Panc1 (cell line): ENCODE results near the gene C1QTNF9B. TPM values are rescaled to one million over a fixed set of nuclear protein-coding genes. Genes with fewer than 3 reads are reported as not detected.

Experiments used
- ATAC-seq: fragments of 200-7000 bp; cut with Tn5 transposase; 2 replicates; pipeline ENCODE4 v1.9.1; 2020; ENCODE audit warnings: mild to moderate bottlenecking, moderate library complexity
- BruUV-seq: library from RNA; stranded (reverse); fragments of 400-500 nt; replicated peaks from 2 replicates; lab custom pipeline; 2021; lab: Mats Ljungman, UMichigan
- CTCF ChIA-PET: fragments of 300-600 bp; sonication (Branson Sonifier 250); formaldehyde crosslinking; loops from one replicate; lab custom pipeline; 2022; ENCODE audit warnings: antibody characterized with exemption; lab: Charles Lee
- POLR2A ChIA-PET: fragments of 300-600 bp; sonication (Branson Sonifier 250); formaldehyde crosslinking; loops from one replicate; lab custom pipeline; 2022; ENCODE audit warnings: antibody characterized with exemption; lab: Charles Lee
- DNase-seq: peaks from one replicate; pipeline ENCODE4 v3.0.0-alpha.2; 2010; ENCODE audit warnings: low read depth, low spot score
- H3K27ac ChIP-seq: 2 replicates; pipeline ENCODE4 v1.5.1; 2011; ENCODE audit warnings: mild to moderate bottlenecking, low read length, inconsistent platforms
- H3K27me3 ChIP-seq: fragments of 200-500 bp; sonication (Bioruptor generic); 2 replicates; pipeline ENCODE4 v1.6.0; 2014; ENCODE audit warnings: low read length, inconsistent platforms; ENCODE audit not compliant: control insufficient read depth, insufficient read depth
- H3K36me3 ChIP-seq: fragments of 200-500 bp; sonication (Bioruptor generic); 2 replicates; pipeline ENCODE4 v1.5.1; 2014; ENCODE audit warnings: inconsistent platforms, mild to moderate bottlenecking, low read length, moderate library complexity; ENCODE audit not compliant: control insufficient read depth, insufficient read depth
- H3K4me1 ChIP-seq: 2 replicates; pipeline ENCODE4 v1.5.1; 2011; ENCODE audit warnings: inconsistent platforms, mild to moderate bottlenecking, low read length, moderate library complexity; ENCODE audit not compliant: control insufficient read depth, insufficient read depth
- H3K4me3 ChIP-seq, 2 experiments: 2 replicates each; pipeline ENCODE4 v1.5.1; 2011 to 2012; ENCODE audit warnings: low read depth in 2 of 2, low read length in 2 of 2, mild to moderate bottlenecking in 2 of 2, inconsistent platforms in 1 of 2, moderate library complexity in 1 of 2
- H3K9me3 ChIP-seq: fragments of 200-500 bp; sonication (Bioruptor generic); 2 replicates; pipeline ENCODE4 v1.5.1; 2014; ENCODE audit warnings: low read depth, mild to moderate bottlenecking, inconsistent platforms, low read length, moderate library complexity; ENCODE audit not compliant: control insufficient read depth, insufficient read depth
- POLR2AphosphoS5 ChIP-seq: IDR thresholded peaks from 2 replicates; pipeline ENCODE4 v1.6.1; 2012; ENCODE audit warnings: mild to moderate bottlenecking, low read depth, low read length, moderate library complexity
- SIN3A ChIP-seq: IDR thresholded peaks from 2 replicates; pipeline ENCODE4 v1.6.1; 2012; ENCODE audit warnings: low read depth, mild to moderate bottlenecking, low read length, moderate library complexity, borderline replicate concordance; ENCODE audit not compliant: insufficient read depth
- TCF7L2 ChIP-seq: IDR thresholded peaks from 2 replicates; pipeline ENCODE4 v1.6.1; 2011; ENCODE audit warnings: mild to moderate bottlenecking, low read depth, low read length, inconsistent platforms
- in situ Hi-C: cut with HindIII; loops from 2 replicates; pipeline ENCODE4 v1.10.0; 2016; ENCODE audit warnings: low sequenced_read_pairs, low pct_unique_long_range_greater_than_20kb
- intact Hi-C: fragments of 100-400 bp; cut with micrococcal nuclease; formaldehyde crosslinking; loops from one replicate; pipeline ENCODE4 v1.10.0; 2022; ENCODE audit not compliant: unreplicated experiment
- total RNA-seq: library from RNA; stranded (reverse); gene quantifications from one replicate; pipeline ENCODE4 v1.2.1, GENCODE V29; 2021; ENCODE audit not compliant: unreplicated experiment
- TF ChIP-seq, protein P1 (sequence below), 2 experiments: IDR thresholded peaks; 2 replicates each; pipeline ENCODE4 v1.6.1; 2011 to 2012; ENCODE audit warnings: low read depth in 2 of 2, control low read depth in 1 of 2, low read length in 1 of 2, mild to moderate bottlenecking in 1 of 2, moderate library complexity in 1 of 2; ENCODE audit not compliant: insufficient read depth in 1 of 2
- TF ChIP-seq, protein P2 (sequence below): fragments of 450-650 bp; IDR thresholded peaks from 2 replicates; pipeline ENCODE4 v1.5.1; 2017; ENCODE audit warnings: mild to moderate bottlenecking

Gene C1QTNF9B
- total RNA-seq, 1 experiment from 2014 or later = not detected

DNA sequence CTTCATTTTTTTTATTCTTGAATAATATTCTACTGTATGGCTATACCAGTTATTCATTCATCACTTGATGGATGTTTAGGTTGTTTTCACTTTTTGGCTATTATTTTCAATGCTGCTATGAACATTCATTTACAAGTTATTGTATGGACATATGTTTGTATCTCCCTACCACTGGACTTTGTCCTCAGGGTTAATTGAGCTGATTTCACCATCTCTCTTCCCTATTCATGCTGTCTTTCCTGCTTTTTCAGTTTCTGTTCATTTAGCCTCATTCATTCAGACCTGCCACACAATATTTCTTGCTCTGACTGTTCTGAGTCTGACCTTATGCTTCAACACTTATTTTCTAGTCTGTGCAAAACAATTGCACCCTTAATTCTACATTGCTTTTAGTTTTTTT lies 12.3 kb upstream of the C1QTNF9B start:
- TF ChIP-seq SIN3A = no peak
- TF ChIP-seq, protein P1, sequence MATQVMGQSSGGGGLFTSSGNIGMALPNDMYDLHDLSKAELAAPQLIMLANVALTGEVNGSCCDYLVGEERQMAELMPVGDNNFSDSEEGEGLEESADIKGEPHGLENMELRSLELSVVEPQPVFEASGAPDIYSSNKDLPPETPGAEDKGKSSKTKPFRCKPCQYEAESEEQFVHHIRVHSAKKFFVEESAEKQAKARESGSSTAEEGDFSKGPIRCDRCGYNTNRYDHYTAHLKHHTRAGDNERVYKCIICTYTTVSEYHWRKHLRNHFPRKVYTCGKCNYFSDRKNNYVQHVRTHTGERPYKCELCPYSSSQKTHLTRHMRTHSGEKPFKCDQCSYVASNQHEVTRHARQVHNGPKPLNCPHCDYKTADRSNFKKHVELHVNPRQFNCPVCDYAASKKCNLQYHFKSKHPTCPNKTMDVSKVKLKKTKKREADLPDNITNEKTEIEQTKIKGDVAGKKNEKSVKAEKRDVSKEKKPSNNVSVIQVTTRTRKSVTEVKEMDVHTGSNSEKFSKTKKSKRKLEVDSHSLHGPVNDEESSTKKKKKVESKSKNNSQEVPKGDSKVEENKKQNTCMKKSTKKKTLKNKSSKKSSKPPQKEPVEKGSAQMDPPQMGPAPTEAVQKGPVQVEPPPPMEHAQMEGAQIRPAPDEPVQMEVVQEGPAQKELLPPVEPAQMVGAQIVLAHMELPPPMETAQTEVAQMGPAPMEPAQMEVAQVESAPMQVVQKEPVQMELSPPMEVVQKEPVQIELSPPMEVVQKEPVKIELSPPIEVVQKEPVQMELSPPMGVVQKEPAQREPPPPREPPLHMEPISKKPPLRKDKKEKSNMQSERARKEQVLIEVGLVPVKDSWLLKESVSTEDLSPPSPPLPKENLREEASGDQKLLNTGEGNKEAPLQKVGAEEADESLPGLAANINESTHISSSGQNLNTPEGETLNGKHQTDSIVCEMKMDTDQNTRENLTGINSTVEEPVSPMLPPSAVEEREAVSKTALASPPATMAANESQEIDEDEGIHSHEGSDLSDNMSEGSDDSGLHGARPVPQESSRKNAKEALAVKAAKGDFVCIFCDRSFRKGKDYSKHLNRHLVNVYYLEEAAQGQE (IDR thresholded peaks at IDR 0.05; ENCODE audit: insufficient read depth in 1 of 2, low read depth in 2 of 2, low read length in 1 of 2) = no peak
- no peak for TF ChIP-seq TCF7L2
- no peak for TF ChIP-seq POLR2AphosphoS5
- intact Hi-C loops (no loop called here), in situ Hi-C loops (no loop called here)
- Histone ChIP-seq H3K36me3 (no peaks in the 10 kb centered on the region), H3K4me1 (no peaks in the 10 kb centered on the region), H3K9me3 (no peaks in the 10 kb centered on the region), H3K4me3 (no peak overlapping the region), H3K27me3 (no peaks in the 10 kb centered on the region), H3K27ac (no peak overlapping the region)
- ATAC-seq (no peak), DNase-seq (no peak)
- ChIA-PET POLR2A (no interaction called here), CTCF (no interaction called here)
- no TSS peak for BruUV-seq

DNA sequence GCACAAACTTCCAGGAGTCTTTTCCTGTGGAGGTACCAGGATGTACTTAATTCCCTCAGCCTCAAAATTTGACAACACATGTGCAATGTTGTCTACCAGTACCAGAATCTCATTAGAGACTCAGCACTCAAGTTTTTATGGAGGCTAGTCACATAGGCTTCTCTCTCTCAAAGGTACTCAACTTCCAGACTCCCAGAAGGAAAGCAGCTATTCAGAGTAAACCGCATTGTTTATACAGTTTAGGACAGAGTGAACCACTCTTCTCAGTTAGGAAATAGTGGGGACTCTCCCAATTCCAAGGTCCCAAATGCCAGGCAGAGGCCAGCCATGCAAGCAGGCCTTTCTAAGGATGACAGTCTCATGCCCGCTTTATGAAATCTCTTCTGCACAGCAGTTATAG lies 8.5 kb upstream of the C1QTNF9B start:
- ChIA-PET POLR2A (no interaction called here), CTCF (no interaction called here)
- BruUV-seq = no TSS peak
- Histone ChIP-seq H3K27ac (no peak overlapping the region), H3K36me3 (no peaks in the 10 kb centered on the region), H3K27me3 (peaks cover 5% of the 10 kb centered on the region), H3K4me3 (no peak overlapping the region), H3K4me1 (no peaks in the 10 kb centered on the region), H3K9me3 (no peaks in the 10 kb centered on the region)
- ATAC-seq (no peak), DNase-seq (no peak)
- intact Hi-C loops (no loop called here), in situ Hi-C loops (no loop called here)
- TF ChIP-seq SIN3A (no peak), TCF7L2 (no peak), POLR2AphosphoS5 (no peak)
- TF ChIP-seq, protein P1 (IDR thresholded peaks at IDR 0.05; ENCODE audit: insufficient read depth in 1 of 2, low read depth in 2 of 2, low read length in 1 of 2) = no peak
- TF ChIP-seq, protein P2, sequence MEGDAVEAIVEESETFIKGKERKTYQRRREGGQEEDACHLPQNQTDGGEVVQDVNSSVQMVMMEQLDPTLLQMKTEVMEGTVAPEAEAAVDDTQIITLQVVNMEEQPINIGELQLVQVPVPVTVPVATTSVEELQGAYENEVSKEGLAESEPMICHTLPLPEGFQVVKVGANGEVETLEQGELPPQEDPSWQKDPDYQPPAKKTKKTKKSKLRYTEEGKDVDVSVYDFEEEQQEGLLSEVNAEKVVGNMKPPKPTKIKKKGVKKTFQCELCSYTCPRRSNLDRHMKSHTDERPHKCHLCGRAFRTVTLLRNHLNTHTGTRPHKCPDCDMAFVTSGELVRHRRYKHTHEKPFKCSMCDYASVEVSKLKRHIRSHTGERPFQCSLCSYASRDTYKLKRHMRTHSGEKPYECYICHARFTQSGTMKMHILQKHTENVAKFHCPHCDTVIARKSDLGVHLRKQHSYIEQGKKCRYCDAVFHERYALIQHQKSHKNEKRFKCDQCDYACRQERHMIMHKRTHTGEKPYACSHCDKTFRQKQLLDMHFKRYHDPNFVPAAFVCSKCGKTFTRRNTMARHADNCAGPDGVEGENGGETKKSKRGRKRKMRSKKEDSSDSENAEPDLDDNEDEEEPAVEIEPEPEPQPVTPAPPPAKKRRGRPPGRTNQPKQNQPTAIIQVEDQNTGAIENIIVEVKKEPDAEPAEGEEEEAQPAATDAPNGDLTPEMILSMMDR = no peak
